Melanocyte of skin (primary cell): ENCODE measurements around the gene EPYC. TPM values are rescaled to one million over a fixed set of nuclear protein-coding genes. Genes with fewer than 3 reads are reported as not detected.

Experiments
- total RNA-seq, 2 donors: library from RNA; depleted of rRNA; stranded (reverse); fragments of >200 nt; gene quantifications; 2 replicates each; pipeline ENCODE4 v1.2.3, GENCODE V29; 2012

EPYC gene
- not detected for total RNA-seq

GRCh38 chr12:91004872-91005271 is at the start of gene EPYC:
Gene EPYC (minus strand): TSS chr12:91004972. CDS start chr12:91002565, 2,407 bp downstream.

GRCh38 chr12:90954921-90955320 is 49.9 kb downstream of the EPYC start, which contains the start of gene CCER1:
Gene CCER1 (minus strand): TSS chr12:90955176. CDS start chr12:90954742, 434 bp downstream.

Other genes with a start within 250 kb of the EPYC start
- not detected for gene CCER1, start 49.8 kb downstream of the EPYC start, total RNA-seq
- gene KERA, start 53.1 kb upstream of the EPYC start, total RNA-seq: not detected
- gene LUM, start 106.5 kb upstream of the EPYC start, total RNA-seq: 1 to 10 TPM in 1 of 2 donors, under 1 TPM in 1; 0.34 to 1.3 TPM
- under 1 TPM; 0.67 to 0.69 TPM for gene DCN, start 177.8 kb upstream of the EPYC start, total RNA-seq